H9 (cell line): ENCODE data around the gene SOCS6. TPM values are rescaled to one million over a fixed set of nuclear protein-coding genes. Genes with fewer than 3 reads are reported as not detected.

Source experiments
- DNase-seq: peaks from one replicate; pipeline ENCODE4 v3.0.0-alpha.2; 2017
- H2AFZ ChIP-seq: one replicate; pipeline ENCODE4 v1.6.1; 2013; ENCODE audit warnings: mild to moderate bottlenecking, low read length, control low read depth, moderate library complexity
- H2AK5ac ChIP-seq: 2 replicates; pipeline ENCODE4 v1.6.1; 2013; ENCODE audit warnings: low read length, control low read depth, mixed read lengths; ENCODE audit not compliant: insufficient read length
- H2BK120ac ChIP-seq: one replicate; pipeline ENCODE4 v1.6.1; 2013; ENCODE audit warnings: low read depth, mild to moderate bottlenecking, low read length, control low read depth, inconsistent platforms; ENCODE audit not compliant: poor library complexity, severe bottlenecking
- H2BK12ac ChIP-seq: 2 replicates; pipeline ENCODE4 v1.6.1; 2013; ENCODE audit warnings: low read length, control low read depth, mixed read lengths, low read depth; ENCODE audit not compliant: insufficient read length
- H2BK15ac ChIP-seq: 2 replicates; pipeline ENCODE4 v1.6.1; 2013; ENCODE audit warnings: low read depth, low read length, control low read depth
- H2BK20ac ChIP-seq: one replicate; pipeline ENCODE4 v1.6.1; 2013; ENCODE audit warnings: low read depth, mild to moderate bottlenecking, low read length, control low read depth, inconsistent platforms; ENCODE audit not compliant: poor library complexity, severe bottlenecking
- H2BK5ac ChIP-seq: 2 replicates; pipeline ENCODE4 v1.6.1; 2013; ENCODE audit warnings: low read length, control low read depth, mixed read lengths; ENCODE audit not compliant: insufficient read length
- H3K14ac ChIP-seq: 2 replicates; pipeline ENCODE4 v1.6.1; 2013; ENCODE audit warnings: low read length, control low read depth; ENCODE audit not compliant: insufficient read depth
- H3K18ac ChIP-seq: 2 replicates; pipeline ENCODE4 v1.6.1; 2013; ENCODE audit warnings: low read depth, mild to moderate bottlenecking, mixed read lengths, low read length, control low read depth; ENCODE audit not compliant: insufficient read length
- H3K23ac ChIP-seq: 2 replicates; pipeline ENCODE4 v1.6.1; 2013; ENCODE audit warnings: low read length, control low read depth, mixed read lengths, low read depth; ENCODE audit not compliant: insufficient read length
- H3K23me2 ChIP-seq: 2 replicates; pipeline ENCODE4 v1.6.1; 2013; ENCODE audit warnings: low read depth, mild to moderate bottlenecking, mixed read lengths, low read length, control low read depth; ENCODE audit not compliant: insufficient read length, poor library complexity, severe bottlenecking
- H3K27ac ChIP-seq: 2 replicates; pipeline ENCODE4 v1.5.1; 2013; ENCODE audit warnings: low read length, control low read depth, mixed read lengths, low read depth; ENCODE audit not compliant: insufficient read length
- H3K27me3 ChIP-seq: 2 replicates; pipeline ENCODE4 v1.6.1; 2013; ENCODE audit warnings: low read length, control low read depth, inconsistent platforms; ENCODE audit not compliant: insufficient read depth
- H3K4ac ChIP-seq: 2 replicates; pipeline ENCODE4 v1.6.1; 2013; ENCODE audit warnings: low read depth, mild to moderate bottlenecking, control low read depth, inconsistent platforms, low read length, moderate library complexity
- H3K4me1 ChIP-seq: 2 replicates; pipeline ENCODE4 v1.6.1; 2013; ENCODE audit warnings: low read length, control low read depth, inconsistent platforms; ENCODE audit not compliant: insufficient read depth
- H3K4me2 ChIP-seq: 2 replicates; pipeline ENCODE4 v1.6.1; 2013; ENCODE audit warnings: low read length, control low read depth, mixed read lengths; ENCODE audit not compliant: insufficient read length, insufficient read depth
- H3K56ac ChIP-seq: 2 replicates; pipeline ENCODE4 v1.6.1; 2013; ENCODE audit warnings: low read depth, mild to moderate bottlenecking, mixed read lengths, low read length, control low read depth; ENCODE audit not compliant: insufficient read length
- H3K79me1 ChIP-seq: 2 replicates; pipeline ENCODE4 v1.6.1; 2013; ENCODE audit warnings: low read depth, mild to moderate bottlenecking, moderate library complexity, low read length, control low read depth, inconsistent platforms; ENCODE audit not compliant: insufficient read depth, poor library complexity, severe bottlenecking
- H3K79me2 ChIP-seq: 2 replicates; pipeline ENCODE4 v1.6.1; 2013; ENCODE audit warnings: low read length, control low read depth, inconsistent platforms; ENCODE audit not compliant: insufficient read depth
- H3K9ac ChIP-seq: 2 replicates; pipeline ENCODE4 v1.6.1; 2013; ENCODE audit warnings: low read length, control low read depth, mixed read lengths; ENCODE audit not compliant: insufficient read length; ENCODE audit errors: extremely low read depth
- H3K9me3 ChIP-seq: one replicate; pipeline ENCODE4 v1.6.1; 2013; ENCODE audit warnings: low read depth, low read length, inconsistent platforms; ENCODE audit not compliant: control insufficient read depth
- H3T11ph ChIP-seq: one replicate; pipeline ENCODE4 v1.6.1; 2013; ENCODE audit warnings: mild to moderate bottlenecking, low read length, control low read depth, inconsistent platforms
- H4K20me1 ChIP-seq: one replicate; pipeline ENCODE4 v1.6.1; 2013; ENCODE audit not compliant: control insufficient read depth, insufficient read length, insufficient read depth
- H4K5ac ChIP-seq: 2 replicates; pipeline ENCODE4 v1.6.1; 2013; ENCODE audit warnings: low read depth, mild to moderate bottlenecking, mixed read lengths, low read length, control low read depth; ENCODE audit not compliant: insufficient read length
- H4K8ac ChIP-seq: replicated peaks from 2 replicates; pipeline ENCODE4 v1.6.1; 2013; ENCODE audit warnings: low read length, control low read depth, mixed read lengths, low read depth; ENCODE audit not compliant: insufficient read length
- H4K91ac ChIP-seq: 2 replicates; pipeline ENCODE4 v1.6.1; 2013; ENCODE audit warnings: low read depth, mild to moderate bottlenecking, moderate library complexity, mixed read lengths, low read length, control low read depth; ENCODE audit not compliant: insufficient read length
- H3K27ac Mint-ChIP-seq, 3 experiments: 2 replicates in 2 of 3; 3 replicates in 1 of 3; pipeline ENCODE4 v1.8.0; 2020 to 2021; ENCODE audit warnings: mixed read lengths in 3 of 3, mild to moderate bottlenecking in 1 of 3, moderate library complexity in 1 of 3
- H3K27me3 Mint-ChIP-seq: 2 replicates; pipeline ENCODE4 v1.8.0; 2021; ENCODE audit warnings: low read depth, mild to moderate bottlenecking, moderate library complexity, mixed read lengths
- H3K36me3 Mint-ChIP-seq, 3 experiments: 2 replicates in 2 of 3; 3 replicates in 1 of 3; pipeline ENCODE4 v1.8.0; 2020 to 2021; ENCODE audit warnings: low read depth in 3 of 3, mixed read lengths in 3 of 3; ENCODE audit not compliant: insufficient read depth in 1 of 3
- H3K4me1 Mint-ChIP-seq, 2 experiments: 2 replicates each; pipeline ENCODE4 v1.8.0; 2020; ENCODE audit warnings: mixed read lengths in 2 of 2
- H3K4me3 Mint-ChIP-seq, 2 experiments: 2 replicates in 1 of 2; 3 replicates in 1 of 2; pipeline ENCODE4 v1.8.0; 2020 to 2021; ENCODE audit warnings: mild to moderate bottlenecking in 2 of 2, mixed read lengths in 2 of 2, moderate library complexity in 1 of 2
- H3K9me3 Mint-ChIP-seq, 2 experiments: 2 replicates in 1 of 2; 3 replicates in 1 of 2; pipeline ENCODE4 v1.8.0; 2020; ENCODE audit warnings: mild to moderate bottlenecking in 2 of 2, mixed read lengths in 2 of 2, moderate library complexity in 1 of 2
- WGBS: extraction: QIAGEN DNeasy Blood & Tissue Kit; methylation state at CpG from one replicate; pipeline ENCODE4 v1.1.7; 2013; ENCODE audit warnings: missing lambda C conversion rate, low lambda C conversion rate, mixed read lengths; ENCODE audit not compliant: insufficient read length; ENCODE audit errors: extremely low coverage; 5-methylcytosine and 5-hydroxymethylcytosine counted together
- total RNA-seq: library from RNA; stranded (reverse); gene quantifications from 2 replicates; pipeline ENCODE4 v1.2.1, GENCODE V29; 2021
- TF ChIP-seq, protein P1 (sequence below): fragments of 200-600 bp; sonication (generic); conservative IDR thresholded peaks from 3 replicates; pipeline ENCODE4 v1.8.0; 2021; ENCODE audit warnings: antibody characterized with exemption, mild to moderate bottlenecking

The SOCS6 gene
- total RNA-seq, 1 experiment from 2014 or later: 24.5 TPM

DNA sequence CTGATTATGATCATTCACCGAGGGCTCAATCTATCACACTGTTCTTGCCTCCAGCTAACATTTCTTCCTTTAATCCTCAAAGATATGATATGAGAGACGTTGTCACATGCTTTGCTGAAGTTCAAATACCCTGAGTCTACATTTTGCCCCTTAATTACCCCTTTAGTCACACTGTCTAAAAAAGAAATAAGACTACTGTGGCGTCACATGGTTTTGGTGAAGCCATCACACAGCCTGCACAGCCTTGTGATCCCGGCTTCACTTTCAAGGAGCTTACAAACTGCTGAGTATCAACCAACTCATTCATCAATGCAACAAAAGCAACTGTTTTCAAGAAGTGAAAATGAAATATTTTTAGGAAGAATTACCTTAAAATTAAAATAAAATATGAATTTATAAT is 31.9 kb upstream of the SOCS6 start:
- Histone ChIP-seq H3K4me2 (no peak overlapping the region), H3K27me3 (no peaks in the 10 kb centered on the region), H3K4me1 (no peaks in the 10 kb centered on the region), H3K56ac (no peak overlapping the region), H2BK12ac (no peak overlapping the region), H4K91ac (no peak overlapping the region), H4K8ac (no peak overlapping the region), H4K20me1 (no peaks in the 10 kb centered on the region), H2AFZ (no peak overlapping the region), H2BK15ac (no peak overlapping the region), H3K4ac (no peak overlapping the region), H3K9me3 (no peaks in the 10 kb centered on the region), H3K23ac (no peak overlapping the region), H3K23me2 (no peaks in the 10 kb centered on the region), H3K27ac (no peak overlapping the region), H3K9ac (no peak overlapping the region), H2AK5ac (no peak overlapping the region), H3K79me1 (no peaks in the 10 kb centered on the region), H3K79me2 (no peaks in the 10 kb centered on the region), H2BK120ac (no peak overlapping the region), H3K14ac (no peak overlapping the region), H3K18ac (no peak overlapping the region), H2BK20ac (no peak overlapping the region), H3T11ph (no peak overlapping the region), H2BK5ac (no peak overlapping the region), H4K5ac (no peak overlapping the region)
- H3K27me3 Mint-ChIP-seq: no peaks in the 10 kb centered on the region
- TF ChIP-seq, protein P1, sequence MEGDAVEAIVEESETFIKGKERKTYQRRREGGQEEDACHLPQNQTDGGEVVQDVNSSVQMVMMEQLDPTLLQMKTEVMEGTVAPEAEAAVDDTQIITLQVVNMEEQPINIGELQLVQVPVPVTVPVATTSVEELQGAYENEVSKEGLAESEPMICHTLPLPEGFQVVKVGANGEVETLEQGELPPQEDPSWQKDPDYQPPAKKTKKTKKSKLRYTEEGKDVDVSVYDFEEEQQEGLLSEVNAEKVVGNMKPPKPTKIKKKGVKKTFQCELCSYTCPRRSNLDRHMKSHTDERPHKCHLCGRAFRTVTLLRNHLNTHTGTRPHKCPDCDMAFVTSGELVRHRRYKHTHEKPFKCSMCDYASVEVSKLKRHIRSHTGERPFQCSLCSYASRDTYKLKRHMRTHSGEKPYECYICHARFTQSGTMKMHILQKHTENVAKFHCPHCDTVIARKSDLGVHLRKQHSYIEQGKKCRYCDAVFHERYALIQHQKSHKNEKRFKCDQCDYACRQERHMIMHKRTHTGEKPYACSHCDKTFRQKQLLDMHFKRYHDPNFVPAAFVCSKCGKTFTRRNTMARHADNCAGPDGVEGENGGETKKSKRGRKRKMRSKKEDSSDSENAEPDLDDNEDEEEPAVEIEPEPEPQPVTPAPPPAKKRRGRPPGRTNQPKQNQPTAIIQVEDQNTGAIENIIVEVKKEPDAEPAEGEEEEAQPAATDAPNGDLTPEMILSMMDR: no peak
- no peak overlapping the region for H3K4me3 Mint-ChIP-seq
- H3K27ac Mint-ChIP-seq: no peak overlapping the region
- WGBS: no CpG with 5 or more reads among the region's 4 CpGs
- DNase-seq: no peak
- H3K36me3 Mint-ChIP-seq: no peaks in the 10 kb centered on the region; a peak in 1 of 7 replicates
- peaks cover 0 to 2% of the 10 kb centered on the region in 2 experiments; a peak in 1 of 5 replicates for H3K9me3 Mint-ChIP-seq
- H3K4me1 Mint-ChIP-seq: peaks cover 3% of the 10 kb centered on the region in 2 experiments; a peak in 2 of 4 replicates
